ENCODE measurements around the gene NDUFV3. TPM values are rescaled to one million over a fixed set of nuclear protein-coding genes. Genes with fewer than 3 reads are reported as not detected.

NDUFV3 gene
- total RNA-seq, 2 experiments from 2014 or later: 17.0 TPM

DNA sequence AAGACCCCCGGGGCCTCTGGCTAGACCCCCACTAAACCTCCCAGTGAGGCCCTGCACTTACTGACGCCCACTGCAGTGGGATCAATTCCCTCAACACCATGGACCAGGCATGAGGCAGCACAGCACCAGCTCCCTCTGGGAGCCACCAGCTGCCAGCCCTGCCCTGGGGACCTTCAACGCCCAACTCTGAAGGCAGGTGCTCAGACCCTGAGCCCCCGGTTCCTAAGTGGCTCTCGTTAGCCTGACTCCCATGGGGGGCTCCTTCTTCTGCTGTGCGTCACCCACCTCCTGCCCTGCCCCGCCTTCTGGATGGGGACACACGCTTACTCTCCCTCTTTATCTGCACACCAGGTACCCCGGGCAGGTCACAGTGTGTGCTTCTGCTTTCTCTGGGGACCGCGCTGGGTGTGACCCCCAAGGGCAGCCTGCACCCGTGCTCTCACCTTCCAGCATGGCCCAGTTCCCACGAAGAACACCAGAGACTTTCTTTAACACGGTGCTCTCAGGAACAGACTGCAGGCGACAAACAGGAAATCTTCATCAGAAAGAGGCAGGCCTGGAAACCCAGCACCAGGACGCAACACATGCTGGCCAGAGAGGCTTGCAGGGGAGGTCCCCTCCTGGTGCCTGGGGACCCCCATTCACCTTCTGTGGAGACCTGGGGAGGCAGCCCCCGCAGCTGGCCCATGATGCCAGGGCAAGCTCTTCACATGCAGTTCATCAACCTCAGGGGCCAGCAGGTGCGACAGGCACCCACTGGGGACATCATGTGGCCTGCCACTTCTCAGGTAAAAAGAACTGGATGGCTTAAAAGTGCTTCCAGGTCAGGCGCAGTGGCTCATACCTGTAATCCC lies 41.1 kb upstream of the NDUFV3 start:
- Mint-ChIP-seq H3K27me3 (no peaks in the 10 kb centered on the region), H3K4me1 (peaks cover 8% of the 10 kb centered on the region), H3K36me3 (ENCODE audit: low read depth) (peaks cover 61% of the 10 kb centered on the region), H3K9me3 (no peaks in the 10 kb centered on the region), H3K27ac (no peak overlapping the region), H3K4me3 (no peak overlapping the region)
- POLR2A ChIA-PET: no interaction called here
- no peak for DNase-seq
- CTCF ChIA-PET: interaction anchor here (0.8 kb wide), 1 partner anchor 26 kb away, joined by 3 read pairs; no protein-coding TSS in a partner anchor

- no peak overlapping the region for H3K4me3 Mint-ChIP-seq
These were observed 40.1 kb upstream of the NDUFV3 start for GRCh38 chr21:42852925-42853570.

DNA sequence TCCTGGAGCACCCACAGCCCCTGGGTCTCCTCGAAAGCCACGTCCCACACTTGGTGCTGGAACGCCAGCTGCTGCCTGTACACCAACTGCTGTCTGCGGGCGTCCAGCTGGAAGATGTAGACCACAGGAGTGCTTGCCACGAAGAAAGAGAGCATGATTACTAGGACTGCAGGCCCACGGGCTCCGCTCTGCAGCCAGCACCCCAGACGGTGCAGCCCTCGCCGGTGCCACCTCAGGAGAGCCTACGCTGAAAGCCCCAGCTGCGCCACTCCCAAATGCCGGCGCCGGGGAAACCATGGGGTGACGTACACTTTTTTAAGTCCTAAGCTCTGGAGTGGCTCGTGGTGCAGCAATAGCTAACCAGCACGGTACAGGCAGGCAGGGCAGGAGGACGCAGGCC lies 39.5 kb upstream of the NDUFV3 start:
- DNase-seq: no peak
- Mint-ChIP-seq H3K36me3 (ENCODE audit: low read depth) (peaks cover 62% of the 10 kb centered on the region), H3K27ac (no peak overlapping the region), H3K4me3 (no peak overlapping the region), H3K4me1 (peaks cover 8% of the 10 kb centered on the region), H3K27me3 (no peaks in the 10 kb centered on the region), H3K9me3 (no peaks in the 10 kb centered on the region)
- ChIA-PET CTCF (no interaction called here), POLR2A (no interaction called here)

More at GRCh38 chr21:42852925-42853570, 40.1 kb upstream of the NDUFV3 start:
- H3K27me3 Mint-ChIP-seq: no peaks in the 10 kb centered on the region
- no peak overlapping the region for H3K27ac Mint-ChIP-seq
- no peak for DNase-seq
- POLR2A ChIA-PET: no interaction called here
- no peaks in the 10 kb centered on the region for H3K9me3 Mint-ChIP-seq
- H3K36me3 Mint-ChIP-seq (ENCODE audit: low read depth): peaks cover 64% of the 10 kb centered on the region
- peaks cover 8% of the 10 kb centered on the region for H3K4me1 Mint-ChIP-seq
- CTCF ChIA-PET: no interaction called here

GRCh38 chr21:42854246-42855010 lies 38.7 kb upstream of the NDUFV3 start:
- H3K4me1 Mint-ChIP-seq: peaks cover 8% of the 10 kb centered on the region
- H3K4me3 Mint-ChIP-seq: no peak overlapping the region
- H3K27ac Mint-ChIP-seq: no peak overlapping the region
- no peaks in the 10 kb centered on the region for H3K9me3 Mint-ChIP-seq
- peaks cover 61% of the 10 kb centered on the region for H3K36me3 Mint-ChIP-seq (ENCODE audit: low read depth)
- ChIA-PET CTCF (no interaction called here), POLR2A (interaction anchor here (0.7 kb wide), 1 partner anchor 905 kb away, joined by 3 read pairs; no protein-coding TSS in a partner anchor)
- no peaks in the 10 kb centered on the region for H3K27me3 Mint-ChIP-seq
- no peak for DNase-seq

GRCh38 chr21:42855171-42855936 lies 37.8 kb upstream of the NDUFV3 start:
- no peaks in the 10 kb centered on the region for H3K27me3 Mint-ChIP-seq
- no peak overlapping the region for H3K4me3 Mint-ChIP-seq
- ChIA-PET POLR2A (interaction anchor here (0.7 kb wide), 1 partner anchor 904 kb away, joined by 3 read pairs; no protein-coding TSS in a partner anchor), CTCF (no interaction called here)
- H3K4me1 Mint-ChIP-seq: peaks cover 8% of the 10 kb centered on the region
- no peak overlapping the region for H3K27ac Mint-ChIP-seq
- DNase-seq: no peak
- H3K9me3 Mint-ChIP-seq: no peaks in the 10 kb centered on the region
- peaks cover 55% of the 10 kb centered on the region for H3K36me3 Mint-ChIP-seq (ENCODE audit: low read depth)

DNA sequence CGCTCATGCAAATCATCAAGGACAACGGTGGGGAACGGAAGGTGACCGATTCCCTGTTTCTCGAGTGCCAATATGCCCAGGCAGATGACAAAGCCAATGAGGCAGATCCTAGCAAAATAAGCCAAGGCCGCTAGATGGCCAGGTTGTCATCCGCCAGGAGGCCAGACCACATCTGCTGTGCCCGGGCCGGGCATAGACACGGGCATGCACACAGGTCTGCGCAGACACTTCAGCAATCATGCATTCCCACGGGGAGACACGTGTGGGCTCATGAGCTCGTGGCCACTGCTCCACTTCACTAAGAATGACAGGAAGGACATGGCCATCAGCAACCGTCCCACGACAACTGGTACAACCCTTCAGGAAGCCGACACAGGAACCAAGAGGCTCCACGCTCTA lies 37.2 kb upstream of the NDUFV3 start:
- peaks cover 57% of the 10 kb centered on the region for H3K36me3 Mint-ChIP-seq (ENCODE audit: low read depth)
- ChIA-PET POLR2A (no interaction called here), CTCF (no interaction called here)
- no peak overlapping the region for H3K4me3 Mint-ChIP-seq
- H3K27me3 Mint-ChIP-seq: no peaks in the 10 kb centered on the region
- no peaks in the 10 kb centered on the region for H3K9me3 Mint-ChIP-seq
- no peak overlapping the region for H3K27ac Mint-ChIP-seq
- peaks cover 3% of the 10 kb centered on the region for H3K4me1 Mint-ChIP-seq
- DNase-seq: no peak

DNA sequence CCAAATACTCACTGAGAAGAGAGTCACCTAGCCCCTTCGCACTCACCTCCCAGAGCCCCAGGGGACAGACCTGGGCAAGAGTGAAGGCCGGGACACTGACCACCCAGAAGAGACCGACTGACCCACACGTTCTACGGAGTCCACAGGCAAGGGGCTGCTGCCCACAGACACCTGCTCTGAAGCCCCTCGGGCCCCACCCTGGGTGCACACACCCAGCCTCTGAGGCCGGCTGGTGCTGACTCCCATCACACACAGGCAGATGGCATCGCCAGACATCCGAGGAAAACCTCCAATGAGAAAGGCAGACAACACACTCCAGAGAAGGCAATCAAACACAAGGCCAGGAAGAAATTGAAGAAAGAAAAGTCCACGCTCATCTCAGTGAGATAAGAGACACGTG lies 35.9 kb upstream of the NDUFV3 start:
- Mint-ChIP-seq H3K27ac (no peak overlapping the region), H3K36me3 (ENCODE audit: low read depth) (peaks cover 50% of the 10 kb centered on the region), H3K9me3 (no peaks in the 10 kb centered on the region), H3K27me3 (no peaks in the 10 kb centered on the region), H3K4me1 (no peaks in the 10 kb centered on the region), H3K4me3 (no peak overlapping the region)
- no peak for DNase-seq
- CTCF ChIA-PET: no interaction called here
- POLR2A ChIA-PET: no interaction called here

- Mint-ChIP-seq H3K36me3 (ENCODE audit: low read depth) (peaks cover 55% of the 10 kb centered on the region), H3K9me3 (no peaks in the 10 kb centered on the region), H3K27ac (no peak overlapping the region), H3K4me1 (peaks cover 3% of the 10 kb centered on the region), H3K4me3 (no peak overlapping the region), H3K27me3 (no peaks in the 10 kb centered on the region)
- DNase-seq: no peak
- POLR2A ChIA-PET: interaction anchor here (0.9 kb wide), 1 partner anchor 15 kb away, joined by 3 read pairs; no protein-coding TSS in a partner anchor
- CTCF ChIA-PET: no interaction called here
These were observed 34.8 kb upstream of the NDUFV3 start for GRCh38 chr21:42858185-42858847.

DNA sequence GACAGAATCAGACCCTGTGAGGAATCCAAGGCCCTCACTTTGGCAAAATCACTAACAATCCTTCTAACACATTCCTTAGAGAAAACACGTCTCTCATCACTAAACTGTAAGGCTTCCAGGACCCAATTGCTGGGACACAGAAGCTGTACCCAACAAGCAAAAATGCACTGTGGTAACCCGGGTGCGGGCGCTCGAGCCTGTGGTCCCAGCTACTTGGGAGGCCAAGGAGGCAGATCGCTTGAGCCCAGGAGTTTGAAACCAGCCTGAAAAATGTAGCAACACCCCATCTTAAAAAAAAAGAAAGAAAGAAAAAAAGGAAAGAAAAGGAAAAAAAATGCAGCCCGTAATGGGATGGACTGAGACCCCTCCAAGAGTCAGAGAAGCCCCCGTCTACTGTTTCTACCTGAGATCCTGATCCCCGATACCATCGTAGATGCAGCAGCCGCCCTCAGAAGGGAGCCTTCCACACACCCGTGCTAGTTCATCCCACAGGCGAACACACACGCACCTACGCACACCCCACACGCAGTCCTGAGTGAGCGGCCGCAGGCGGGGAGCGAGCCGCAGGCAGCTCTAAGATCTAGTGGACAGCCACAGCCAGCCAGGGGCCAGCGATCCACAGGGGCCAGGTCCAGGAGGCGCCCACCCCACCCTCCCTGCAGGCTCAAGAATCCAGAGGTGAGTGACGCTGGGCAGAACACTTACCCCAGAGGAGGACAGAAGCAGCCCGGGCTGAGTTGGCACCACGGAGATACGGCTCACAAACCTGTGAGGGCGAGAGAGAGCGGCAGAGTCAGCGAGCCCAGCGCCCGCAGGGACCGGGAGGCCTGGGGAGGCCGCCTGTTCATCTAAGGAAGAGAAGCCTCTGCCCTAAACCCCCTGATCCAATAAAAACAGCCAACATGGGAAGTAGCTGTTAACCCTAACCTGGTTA lies 33.9 kb upstream of the NDUFV3 start:
- DNase-seq: no peak
- POLR2A ChIA-PET: interaction anchor here (0.9 kb wide), 1 partner anchor 16 kb away, joined by 3 read pairs; no protein-coding TSS in a partner anchor
- CTCF ChIA-PET: no interaction called here
- Mint-ChIP-seq H3K4me3 (no peak overlapping the region), H3K27me3 (no peaks in the 10 kb centered on the region), H3K9me3 (no peaks in the 10 kb centered on the region), H3K36me3 (ENCODE audit: low read depth) (peaks cover 54% of the 10 kb centered on the region), H3K4me1 (peaks cover 3% of the 10 kb centered on the region), H3K27ac (no peak overlapping the region)

DNA sequence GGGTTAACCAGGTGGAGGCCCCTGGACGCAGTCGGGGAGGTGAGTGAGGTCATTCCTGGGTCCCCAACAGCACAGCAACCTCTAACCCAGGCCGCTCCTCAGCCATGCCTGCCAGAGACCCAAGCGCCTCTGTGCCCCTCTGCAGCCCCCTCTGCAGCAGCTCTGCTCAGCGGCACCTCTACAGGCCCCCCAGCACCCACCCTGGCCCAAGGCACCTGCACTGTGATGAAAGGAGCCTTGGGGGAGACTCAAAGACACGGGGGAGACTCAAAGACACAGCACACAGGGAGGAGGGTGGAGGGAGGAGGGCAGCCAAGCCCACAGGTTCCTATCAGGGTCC lies 33.2 kb upstream of the NDUFV3 start:
- no peak overlapping the region for H3K27ac Mint-ChIP-seq
- POLR2A ChIA-PET: no interaction called here
- no peak for DNase-seq

GRCh38 chr21:42860345-42860744 lies 32.8 kb upstream of the NDUFV3 start:
- H3K4me1 Mint-ChIP-seq: peaks cover 3% of the 10 kb centered on the region
- no peak for DNase-seq
- no peak overlapping the region for H3K27ac Mint-ChIP-seq
- no peaks in the 10 kb centered on the region for H3K9me3 Mint-ChIP-seq
- no peaks in the 10 kb centered on the region for H3K27me3 Mint-ChIP-seq
- ChIA-PET POLR2A (no interaction called here), CTCF (no interaction called here)
- no peak overlapping the region for H3K4me3 Mint-ChIP-seq
- H3K36me3 Mint-ChIP-seq (ENCODE audit: low read depth): peaks cover 55% of the 10 kb centered on the region

More for the DNA sequence above, 33.2 kb upstream of the NDUFV3 start:
- CTCF ChIA-PET: no interaction called here
- no peaks in the 10 kb centered on the region for H3K27me3 Mint-ChIP-seq
- no peaks in the 10 kb centered on the region for H3K9me3 Mint-ChIP-seq
- H3K4me3 Mint-ChIP-seq: no peak overlapping the region
- H3K36me3 Mint-ChIP-seq (ENCODE audit: low read depth): peaks cover 56% of the 10 kb centered on the region
- H3K4me1 Mint-ChIP-seq: peaks cover 3% of the 10 kb centered on the region

Data from activated CD4-positive, alpha-beta memory T cell treated with anti-CD3 and anti-CD28 coated beads, Interleukin-2, amount 10 ng/mL, durations not matched to agents 7 days and 5 days (primary cell).